ENCODE results near the gene PLEKHO2. TPM values are rescaled to one million over a fixed set of nuclear protein-coding genes. Genes with fewer than 3 reads are reported as not detected.

PLEKHO2 gene
- total and polyA plus RNA-seq, 2 of the 13 experiments (the other 11 are each of a cell fraction or from before 2014, with no cell fraction given) = 3.8 to 4.8 TPM

GRCh38 chr15:64845831-64846595 is 4.3 kb downstream of the PLEKHO2 start:
- TF ChIP-seq TEAD2 (CRISPR knock-in tag; IDR thresholded peaks at IDR 0.05) (no peak), USF2 (IDR thresholded peaks at IDR 0.05; ENCODE audit: low read depth, low read length) (no peak), USF2 (CRISPR knock-in tag; IDR thresholded peaks at IDR 0.05; ENCODE audit: borderline replicate concordance) (no peak), ZNF276 (CRISPR knock-in tag; IDR thresholded peaks at IDR 0.05; ENCODE audit: low read depth) (no peak), ZNF776 (CRISPR knock-in tag; IDR thresholded peaks at IDR 0.05) (no peak), FOXO4 (CRISPR knock-in tag; conservative IDR thresholded peaks at IDR 0.05) (no peak), KLF11 (CRISPR knock-in tag; IDR thresholded peaks at IDR 0.05) (no peak)
- no peak for ATAC-seq
- intact Hi-C loops (cut with micrococcal nuclease; ENCODE audit: unreplicated experiment) = no loop called here
- Histone ChIP-seq H3K9me3 (ENCODE audit: low read length) (no peaks in the 10 kb centered on the region), H3K4me3 (replicated peaks in 1 of 3; ENCODE audit: insufficient read depth in 1 of 3, low read depth in 2 of 3, low read length in 3 of 3) (no peak overlapping the region), H4K20me1 (ENCODE audit: insufficient read depth, low read length) (no peaks in the 10 kb centered on the region), H3K9ac (ENCODE audit: insufficient read depth, low read depth, low read length) (no peak overlapping the region), H2AFZ (ENCODE audit: low read length) (no peak overlapping the region), H3K4me1 (ENCODE audit: insufficient read depth, low read length) (peaks cover 61% of the 10 kb centered on the region), H3K79me2 (ENCODE audit: insufficient read depth, low read length) (no peaks in the 10 kb centered on the region), H3K27me3 (ENCODE audit: control insufficient read depth in 1 of 2, insufficient read depth in 2 of 2, low read length in 2 of 2) (no peaks in the 10 kb centered on the region), H3K36me3 (replicated peaks in 1 of 2; ENCODE audit: control insufficient read depth in 1 of 2, insufficient read depth in 2 of 2, low read length in 2 of 2) (peaks cover 6 to 16% of the 10 kb centered on the region in 2 experiments; a peak in 3 of 5 replicates), H3K27ac (ENCODE audit: extremely low read length, insufficient read depth, low read length) (no peak overlapping the region), H3K4me2 (ENCODE audit: low read depth, low read length) (no peak overlapping the region)
- in situ Hi-C loops (cut with HindIII; ENCODE audit: extremely low pct_ligation_motif_present, low pct_unique_long_range_greater_than_20kb) = no loop called here
- WGBS (ENCODE audit: low lambda C conversion rate) = 92% methylated on average over 13 of the region's 13 CpGs
- no peak for FAIRE-seq
- BruUV-seq (replicated peaks) = no TSS peak
- no peak for DNase-seq (ENCODE audit: low spot score)
- POLR2A ChIA-PET = no interaction called here
- CTCF ChIA-PET (ENCODE audit: low intra/inter-chr PET ratio, low total read pairs) = no interaction called here
